ENCODE data around the gene BMP6.

The BMP6 gene

DNA sequence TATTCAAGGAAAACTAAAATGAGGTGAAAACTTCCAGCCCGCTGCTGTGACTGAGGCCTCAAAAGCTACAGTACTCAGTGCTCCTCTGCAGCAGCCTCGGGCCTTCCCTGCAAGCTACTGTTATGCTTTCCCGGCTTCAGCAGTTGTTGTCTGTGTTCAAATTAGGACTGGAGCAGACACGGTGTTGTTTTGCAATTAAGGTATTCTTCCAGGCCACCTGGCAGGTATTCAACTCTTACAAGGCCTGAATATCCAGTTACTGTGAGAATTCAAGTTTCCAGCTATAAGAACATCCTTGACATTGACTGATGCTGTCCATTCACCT is 174.0 kb downstream of the BMP6 start:
- no peak for TF ChIP-seq POLR2AphosphoS5 (IDR thresholded peaks at IDR 0.05; ENCODE audit: low read depth, low read length)
- TF ChIP-seq TAF1 (IDR thresholded peaks at IDR 0.05; ENCODE audit: borderline replicate concordance, insufficient read depth, low read length): no peak
- no peak for TF ChIP-seq SIN3A (IDR thresholded peaks at IDR 0.05; ENCODE audit: borderline replicate concordance, insufficient read depth, low read length)
- TF ChIP-seq, protein P1, sequence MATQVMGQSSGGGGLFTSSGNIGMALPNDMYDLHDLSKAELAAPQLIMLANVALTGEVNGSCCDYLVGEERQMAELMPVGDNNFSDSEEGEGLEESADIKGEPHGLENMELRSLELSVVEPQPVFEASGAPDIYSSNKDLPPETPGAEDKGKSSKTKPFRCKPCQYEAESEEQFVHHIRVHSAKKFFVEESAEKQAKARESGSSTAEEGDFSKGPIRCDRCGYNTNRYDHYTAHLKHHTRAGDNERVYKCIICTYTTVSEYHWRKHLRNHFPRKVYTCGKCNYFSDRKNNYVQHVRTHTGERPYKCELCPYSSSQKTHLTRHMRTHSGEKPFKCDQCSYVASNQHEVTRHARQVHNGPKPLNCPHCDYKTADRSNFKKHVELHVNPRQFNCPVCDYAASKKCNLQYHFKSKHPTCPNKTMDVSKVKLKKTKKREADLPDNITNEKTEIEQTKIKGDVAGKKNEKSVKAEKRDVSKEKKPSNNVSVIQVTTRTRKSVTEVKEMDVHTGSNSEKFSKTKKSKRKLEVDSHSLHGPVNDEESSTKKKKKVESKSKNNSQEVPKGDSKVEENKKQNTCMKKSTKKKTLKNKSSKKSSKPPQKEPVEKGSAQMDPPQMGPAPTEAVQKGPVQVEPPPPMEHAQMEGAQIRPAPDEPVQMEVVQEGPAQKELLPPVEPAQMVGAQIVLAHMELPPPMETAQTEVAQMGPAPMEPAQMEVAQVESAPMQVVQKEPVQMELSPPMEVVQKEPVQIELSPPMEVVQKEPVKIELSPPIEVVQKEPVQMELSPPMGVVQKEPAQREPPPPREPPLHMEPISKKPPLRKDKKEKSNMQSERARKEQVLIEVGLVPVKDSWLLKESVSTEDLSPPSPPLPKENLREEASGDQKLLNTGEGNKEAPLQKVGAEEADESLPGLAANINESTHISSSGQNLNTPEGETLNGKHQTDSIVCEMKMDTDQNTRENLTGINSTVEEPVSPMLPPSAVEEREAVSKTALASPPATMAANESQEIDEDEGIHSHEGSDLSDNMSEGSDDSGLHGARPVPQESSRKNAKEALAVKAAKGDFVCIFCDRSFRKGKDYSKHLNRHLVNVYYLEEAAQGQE (IDR thresholded peaks at IDR 0.05; ENCODE audit: insufficient read depth in 1 of 2, low read depth in 2 of 2, low read length in 2 of 2): no peak
- TF ChIP-seq FOXP2 (optimal IDR thresholded peaks at IDR 0.05; ENCODE audit: borderline replicate concordance, extremely low read depth, extremely low read length, insufficient read depth): no peak

DNA sequence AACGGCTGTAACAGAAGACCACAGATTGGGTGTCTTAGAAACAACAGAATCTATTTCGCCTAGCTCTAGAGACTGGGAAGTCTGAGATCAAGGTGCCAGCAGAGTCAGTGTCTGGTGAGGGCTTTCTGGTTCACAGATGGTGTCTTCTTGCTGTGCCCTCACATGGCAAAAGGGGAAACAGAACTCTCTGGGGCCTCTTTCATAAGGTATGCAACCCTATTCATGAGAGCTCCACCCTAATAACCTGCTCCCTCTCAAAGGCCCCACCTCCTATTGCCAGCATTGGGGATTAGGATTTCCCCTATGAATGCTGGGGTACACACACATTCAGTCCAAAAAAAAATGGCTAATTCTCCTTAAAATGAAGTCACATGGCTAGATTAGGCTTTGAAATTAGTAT is 174.7 kb downstream of the BMP6 start:
- TF ChIP-seq, protein P1 (IDR thresholded peaks at IDR 0.05; ENCODE audit: insufficient read depth in 1 of 2, low read depth in 2 of 2, low read length in 2 of 2): no peak
- TF ChIP-seq TAF1 (IDR thresholded peaks at IDR 0.05; ENCODE audit: borderline replicate concordance, insufficient read depth, low read length) (no peak), FOXP2 (optimal IDR thresholded peaks at IDR 0.05; ENCODE audit: borderline replicate concordance, extremely low read depth, extremely low read length, insufficient read depth) (no peak), SIN3A (IDR thresholded peaks at IDR 0.05; ENCODE audit: borderline replicate concordance, insufficient read depth, low read length) (no peak), POLR2AphosphoS5 (IDR thresholded peaks at IDR 0.05; ENCODE audit: low read depth, low read length) (no peak)

GRCh38 chr6:7901056-7901455 is 175.2 kb downstream of the BMP6 start:
- TF ChIP-seq, protein P1 (IDR thresholded peaks at IDR 0.05; ENCODE audit: insufficient read depth in 1 of 2, low read depth in 2 of 2, low read length in 2 of 2): no peak
- no peak for TF ChIP-seq TAF1 (IDR thresholded peaks at IDR 0.05; ENCODE audit: borderline replicate concordance, insufficient read depth, low read length)
- TF ChIP-seq FOXP2 (optimal IDR thresholded peaks at IDR 0.05; ENCODE audit: borderline replicate concordance, extremely low read depth, extremely low read length, insufficient read depth): no peak
- no peak for TF ChIP-seq SIN3A (IDR thresholded peaks at IDR 0.05; ENCODE audit: borderline replicate concordance, insufficient read depth, low read length)
- no peak for TF ChIP-seq POLR2AphosphoS5 (IDR thresholded peaks at IDR 0.05; ENCODE audit: low read depth, low read length)

DNA sequence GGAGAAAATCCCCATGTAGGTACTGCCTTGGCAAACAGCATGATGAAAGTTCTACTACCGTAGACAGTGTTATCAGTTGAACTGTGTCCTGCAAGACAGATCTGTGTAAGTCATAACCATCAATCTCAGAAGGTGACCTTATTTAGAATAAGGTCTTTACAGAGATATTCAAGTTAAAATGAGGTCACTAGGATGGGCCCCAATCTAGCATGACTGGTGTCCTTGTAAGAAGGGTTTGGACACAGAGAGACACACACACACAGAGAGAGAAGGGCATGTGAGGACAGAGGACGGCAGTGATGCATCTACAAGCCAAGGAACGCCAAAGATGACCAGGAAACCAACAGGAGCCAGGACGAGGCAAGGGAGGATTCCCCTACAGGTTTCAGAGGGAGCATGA is 175.9 kb downstream of the BMP6 start:
- TF ChIP-seq SIN3A (IDR thresholded peaks at IDR 0.05; ENCODE audit: borderline replicate concordance, insufficient read depth, low read length): no peak
- TF ChIP-seq FOXP2 (optimal IDR thresholded peaks at IDR 0.05; ENCODE audit: borderline replicate concordance, extremely low read depth, extremely low read length, insufficient read depth): no peak
- TF ChIP-seq TAF1 (IDR thresholded peaks at IDR 0.05; ENCODE audit: borderline replicate concordance, insufficient read depth, low read length): no peak
- TF ChIP-seq, protein P1 (IDR thresholded peaks at IDR 0.05; ENCODE audit: insufficient read depth in 1 of 2, low read depth in 2 of 2, low read length in 2 of 2): no peak
- no peak for TF ChIP-seq POLR2AphosphoS5 (IDR thresholded peaks at IDR 0.05; ENCODE audit: low read depth, low read length)

- TF ChIP-seq FOXP2 (optimal IDR thresholded peaks at IDR 0.05; ENCODE audit: borderline replicate concordance, extremely low read depth, extremely low read length, insufficient read depth) (no peak), POLR2AphosphoS5 (IDR thresholded peaks at IDR 0.05; ENCODE audit: low read depth, low read length) (0 out of 2 replicates have a peak, but pooled peaks have one; percentile 26)
Measured at GRCh38 chr6:7902221-7902620, 176.3 kb downstream of the BMP6 start.
